ENCODE data around the gene IPP.
A peak's percentile ranks its signal among the peaks of the same experiment; 100 is the strongest.
"Not testable (repeated sequence)": the region's sequence is repeated elsewhere in the genome, so short reads cannot be mapped to it uniquely, and the experiment has no call there.

Gene IPP

GRCh38 chr1:45684402-45684801 is 66.1 kb downstream of the IPP start:
- DNase-seq (ENCODE audit: low read depth), result no peak

GRCh38 chr1:45682942-45683341 is 67.5 kb downstream of the IPP start:
- no peak for DNase-seq (ENCODE audit: low read depth)

- no peak for DNase-seq (ENCODE audit: low read depth)
Observed at GRCh38 chr1:45679123-45679522, 71.3 kb downstream of the IPP start.

DNA sequence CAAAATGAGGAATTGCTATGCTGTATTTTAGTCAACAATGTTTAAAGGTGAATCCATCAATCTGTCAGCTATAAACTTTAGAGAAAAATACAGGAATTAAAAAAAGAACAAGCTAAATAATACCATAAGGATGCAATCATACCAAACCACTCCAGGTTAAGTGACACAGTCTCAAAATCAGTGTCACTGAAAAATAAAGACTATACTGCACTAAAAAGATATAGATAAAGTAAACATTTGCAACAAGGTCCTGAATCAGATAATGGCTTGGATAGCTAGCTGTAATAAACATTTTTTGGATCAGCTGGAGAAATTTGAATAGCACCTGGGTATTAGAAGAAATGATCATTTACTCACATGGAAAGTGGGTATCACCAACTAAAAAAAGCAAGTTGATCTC is 72.0 kb downstream of the IPP start:
- DNase-seq (ENCODE audit: low read depth), result no peak

- no peak for DNase-seq (ENCODE audit: low read depth)
Observed at GRCh38 chr1:45677751-45678245, 72.7 kb downstream of the IPP start.

DNA sequence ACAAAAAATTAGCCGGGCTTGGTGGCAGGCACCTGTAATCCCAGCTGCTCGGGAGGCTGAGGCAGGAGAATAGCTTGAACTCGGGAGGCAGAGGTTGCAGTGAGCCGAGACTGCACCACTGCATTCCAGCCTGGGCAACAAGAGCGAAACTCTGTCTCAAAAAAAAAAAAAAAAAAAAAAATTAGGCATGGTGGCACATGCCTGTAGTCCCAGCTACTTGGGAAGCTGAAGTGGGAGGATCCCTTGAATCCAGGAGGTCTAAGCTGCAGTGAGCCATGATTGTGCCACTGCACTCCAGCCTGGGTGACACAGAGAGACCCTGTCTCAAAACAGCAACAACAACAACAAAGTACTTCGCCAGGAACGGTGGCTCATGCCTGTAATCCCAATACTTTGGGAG is 73.9 kb downstream of the IPP start:
- not testable (repeated sequence) for DNase-seq (ENCODE audit: low read depth)

- no peak for DNase-seq (ENCODE audit: low read depth)
Observed at GRCh38 chr1:45674478-45674877, 76.0 kb downstream of the IPP start.

GRCh38 chr1:45673956-45674355 is 76.5 kb downstream of the IPP start:
- DNase-seq (ENCODE audit: low read depth), result no peak

- DNase-seq (ENCODE audit: low read depth), result peak; percentile 46
Observed at GRCh38 chr1:45669859-45670655, 80.4 kb downstream of the IPP start.

DNA sequence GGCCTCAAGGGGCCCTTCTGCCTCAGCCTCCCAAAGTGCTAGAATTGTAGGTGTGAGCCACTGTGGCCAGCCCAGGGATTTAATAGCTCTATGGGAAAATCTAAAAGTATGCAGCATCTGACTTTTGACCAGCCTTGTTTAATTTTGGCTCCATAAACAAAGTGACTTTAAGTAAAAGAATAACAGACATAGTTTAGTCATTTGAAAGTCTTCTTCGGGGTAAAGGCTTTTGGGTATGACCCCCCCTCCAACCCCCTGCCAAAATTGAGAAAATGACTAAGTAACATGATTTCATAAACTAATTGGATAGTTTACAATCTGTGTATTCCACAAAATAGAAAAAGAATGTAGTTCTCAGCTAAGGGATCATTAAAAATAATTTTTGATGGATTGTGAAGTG is 81.1 kb downstream of the IPP start:
- no peak for DNase-seq (ENCODE audit: low read depth)

- no peak for DNase-seq (ENCODE audit: low read depth)
Observed at GRCh38 chr1:45668526-45668925, 81.9 kb downstream of the IPP start.

GRCh38 chr1:45667321-45668111 is 82.9 kb downstream of the IPP start:
- DNase-seq (ENCODE audit: low read depth), result no peak

DNA sequence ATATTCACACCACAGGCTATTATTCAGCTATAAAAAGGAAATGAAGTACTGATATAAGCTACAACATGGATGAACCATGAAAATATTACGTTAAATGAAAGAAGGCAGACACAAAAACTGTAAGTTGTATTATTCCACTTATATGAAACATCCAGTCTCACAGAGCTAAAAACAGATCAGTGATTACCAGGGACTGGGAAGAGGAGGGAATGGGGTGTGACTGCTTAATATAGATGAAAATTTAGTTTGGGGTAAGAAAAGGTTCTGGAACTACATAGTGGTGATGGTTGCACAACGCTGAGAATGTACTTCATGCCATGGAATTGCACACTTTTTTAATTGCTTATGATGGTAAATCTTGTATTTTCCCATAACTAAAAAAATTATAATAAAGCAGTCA is 83.6 kb downstream of the IPP start:
- DNase-seq (ENCODE audit: low read depth), result no peak

DNA sequence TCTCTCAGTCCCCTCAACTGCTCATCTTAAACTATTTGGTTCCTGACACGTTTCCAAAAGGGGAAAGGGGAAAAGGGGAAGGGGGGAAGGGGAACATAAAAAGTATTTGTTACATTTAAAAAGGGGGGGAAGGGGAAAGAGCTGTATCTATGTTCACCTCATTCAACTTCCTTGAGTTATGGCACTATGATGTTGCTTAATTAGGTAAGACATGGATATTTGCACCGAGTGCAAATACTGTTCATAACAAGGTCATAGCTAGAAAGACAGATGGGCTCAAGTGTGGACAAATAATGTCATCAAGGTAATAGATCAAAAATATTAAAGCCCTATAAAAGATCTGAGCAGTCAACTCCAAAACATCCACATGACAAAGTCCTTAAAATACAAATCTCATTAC is 90.1 kb downstream of the IPP start:
- no peak for DNase-seq (ENCODE audit: low read depth)

- no peak for DNase-seq (ENCODE audit: low read depth)
Observed at GRCh38 chr1:45659222-45659621, 91.2 kb downstream of the IPP start.

DNA sequence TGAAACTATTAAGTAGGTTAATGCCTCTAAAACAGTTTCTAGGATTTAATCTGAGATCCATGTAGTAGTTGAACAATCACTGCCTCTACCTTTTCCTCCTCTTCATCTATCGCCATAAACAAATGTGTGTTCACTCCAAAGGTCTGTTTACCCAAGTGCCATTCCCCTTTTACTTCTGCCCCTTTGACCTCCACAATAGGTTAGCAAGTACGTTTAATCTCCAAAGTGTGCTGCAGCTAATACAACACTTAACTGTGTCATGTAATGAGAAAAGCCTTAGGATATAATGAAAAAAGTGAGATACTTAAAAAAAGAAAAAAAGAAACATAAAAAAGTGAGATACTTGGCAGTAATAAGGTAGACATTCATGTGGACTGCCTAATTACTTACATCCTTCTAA is 92.3 kb downstream of the IPP start:
- no peak for DNase-seq (ENCODE audit: low read depth)

GRCh38 chr1:45656573-45657226 is 93.8 kb downstream of the IPP start:
- no peak for DNase-seq (ENCODE audit: low read depth)

DNA sequence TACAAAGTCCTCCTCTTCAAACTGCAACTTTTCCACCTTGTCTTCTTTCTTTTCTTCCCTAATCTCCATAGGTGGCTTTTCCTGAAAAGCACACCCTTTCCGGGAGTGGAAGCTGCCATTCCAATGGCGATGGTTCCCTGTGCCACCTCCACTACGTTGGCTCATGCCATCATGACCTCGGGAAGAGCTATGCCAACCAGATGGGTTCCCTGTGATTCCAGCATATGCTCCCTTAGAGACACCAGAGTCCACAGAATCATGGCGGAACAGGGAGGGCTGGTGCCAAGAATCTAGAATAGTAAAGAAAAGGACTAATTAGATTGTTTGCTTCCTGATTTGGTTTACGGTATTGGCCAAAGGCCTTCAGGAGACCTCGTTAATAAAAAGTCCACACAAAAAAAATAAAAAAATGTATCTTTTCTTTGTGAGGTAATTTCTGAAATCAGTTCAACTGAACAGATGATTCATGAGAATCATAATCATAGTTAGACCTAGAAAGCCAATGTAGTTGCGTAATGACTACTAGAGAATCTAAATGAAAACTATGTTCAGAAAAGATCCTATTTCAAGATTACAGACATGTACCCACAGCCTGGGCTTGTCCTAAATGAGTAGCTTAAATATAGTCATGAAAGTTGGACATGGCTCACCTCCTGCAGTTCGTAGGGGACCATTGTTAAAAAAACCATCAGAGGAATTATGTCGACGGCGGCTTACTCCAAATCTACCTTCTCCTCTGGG is 95.7 kb downstream of the IPP start:
- DNase-seq (ENCODE audit: low read depth), result no peak
